ENCODE measurements around the gene SH3RF3.

SH3RF3 gene

DNA sequence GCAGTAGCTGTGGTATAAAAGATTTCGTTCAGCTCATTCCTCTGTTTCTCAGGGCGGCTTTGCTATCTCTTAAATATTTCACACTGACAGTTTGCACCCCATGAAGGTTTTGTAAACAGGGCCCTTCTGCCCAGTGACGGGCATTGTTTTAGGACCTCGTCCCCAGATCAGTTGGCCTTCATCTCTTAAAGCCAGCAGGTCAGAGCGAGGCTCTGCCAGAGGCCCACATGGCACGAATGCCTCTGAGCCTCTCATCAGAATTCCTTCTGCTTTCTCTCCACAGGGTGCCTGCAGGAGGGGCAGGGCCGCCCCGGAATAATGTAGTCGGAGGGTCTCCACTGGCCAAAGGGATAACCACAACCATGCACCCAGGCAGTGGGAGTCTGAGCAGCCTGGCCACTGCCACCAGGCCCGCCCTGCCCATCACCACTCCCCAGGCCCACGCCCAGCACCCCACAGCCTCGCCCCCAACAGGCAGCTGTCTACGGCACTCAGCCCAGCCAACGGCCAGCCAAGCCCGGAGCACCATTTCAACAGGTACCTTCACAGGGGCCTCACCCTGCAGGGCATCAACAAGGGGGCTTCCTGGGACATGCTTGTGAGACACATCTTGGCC lies 307.7 kb downstream of the SH3RF3 start:
- in situ Hi-C loops (cut with HindIII; ENCODE audit: low sequenced_read_pairs) = no loop called here

DNA sequence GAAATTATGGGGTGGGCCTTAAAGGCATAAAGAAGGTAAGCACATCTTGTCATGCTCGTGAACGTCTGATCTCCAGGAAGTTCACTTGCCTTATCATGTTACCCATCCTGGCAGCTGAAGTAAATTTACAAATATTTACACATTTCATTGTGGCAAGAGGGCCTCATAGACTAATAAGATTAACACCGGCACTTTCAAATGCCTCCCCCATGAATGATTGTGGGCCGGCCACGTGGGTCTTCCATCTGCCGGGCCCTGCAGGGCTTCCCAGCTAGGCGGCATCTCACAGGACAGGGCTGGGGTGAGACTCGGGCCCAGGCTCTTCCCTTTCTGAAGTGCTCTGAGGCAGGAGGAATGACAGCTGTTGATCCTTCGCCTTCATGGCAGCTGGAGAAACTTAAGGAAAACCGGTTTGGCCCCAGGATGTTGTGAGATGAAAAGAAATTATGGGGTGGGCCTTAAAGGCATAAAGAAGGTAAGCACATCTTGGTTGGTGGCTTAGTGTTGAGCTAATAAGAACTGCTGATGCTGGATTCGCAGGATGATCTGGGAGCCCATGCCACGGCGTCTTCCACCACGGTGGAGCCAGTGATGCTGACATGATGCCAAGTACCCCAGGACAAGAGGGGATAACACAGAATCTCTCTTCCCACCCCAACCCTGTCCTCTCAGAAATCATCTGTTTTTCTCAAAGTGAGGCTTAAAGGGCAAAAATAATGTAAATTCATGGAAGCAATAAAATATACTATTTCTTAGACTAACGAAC lies 308.5 kb downstream of the SH3RF3 start:
- in situ Hi-C loops (cut with HindIII; ENCODE audit: low sequenced_read_pairs) = no loop called here

DNA sequence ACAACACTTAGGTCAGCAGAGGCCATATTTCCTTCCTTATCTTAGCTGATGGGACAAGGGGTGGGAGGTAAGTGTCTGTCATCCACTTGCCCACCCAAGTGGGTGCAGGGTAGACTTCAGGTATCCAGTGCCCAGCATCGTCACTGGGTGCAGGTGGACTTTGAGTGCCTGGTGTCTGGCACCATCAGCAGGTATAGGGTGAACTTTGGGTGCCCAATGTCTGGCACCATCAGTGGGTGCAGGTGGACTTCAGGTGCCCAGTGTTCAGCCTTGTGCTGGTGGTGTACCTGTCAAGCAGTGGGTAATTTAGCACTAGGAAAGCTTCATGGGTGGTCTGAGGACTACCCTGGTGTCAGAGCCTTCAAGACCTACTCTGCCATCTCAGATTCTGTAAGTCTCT lies 309.1 kb downstream of the SH3RF3 start:
- in situ Hi-C loops (cut with HindIII; ENCODE audit: low sequenced_read_pairs) = no loop called here

DNA sequence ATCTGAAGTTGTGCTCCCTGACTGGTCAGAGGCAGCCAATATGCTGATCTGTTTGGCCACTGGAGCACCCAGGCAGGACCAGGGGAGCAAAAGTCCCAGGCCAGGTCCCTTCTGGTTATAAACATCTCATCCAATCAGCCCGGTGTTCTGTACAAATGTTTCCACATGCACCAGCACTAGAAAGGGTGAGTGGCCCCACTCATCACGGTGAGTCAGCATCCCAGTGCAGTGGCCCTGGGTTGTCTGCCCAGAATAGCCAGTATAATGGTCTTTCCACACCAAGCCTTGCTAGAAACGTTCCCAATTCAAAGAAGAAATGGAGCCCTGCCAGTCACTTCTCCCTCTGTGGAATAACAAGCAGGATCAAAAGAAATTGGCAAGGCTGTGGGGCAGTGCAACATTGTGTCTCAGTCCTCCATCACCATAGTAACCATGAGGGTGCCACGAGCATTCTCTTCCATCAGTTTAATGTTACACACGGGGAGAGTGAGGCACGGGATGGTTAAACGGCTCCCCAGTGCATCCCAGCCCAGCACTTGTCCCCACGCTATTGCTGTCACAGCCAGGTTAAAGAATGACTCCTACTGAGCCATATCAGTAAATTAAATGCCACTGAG lies 309.9 kb downstream of the SH3RF3 start:
- in situ Hi-C loops (cut with HindIII; ENCODE audit: low sequenced_read_pairs) = no loop called here

DNA sequence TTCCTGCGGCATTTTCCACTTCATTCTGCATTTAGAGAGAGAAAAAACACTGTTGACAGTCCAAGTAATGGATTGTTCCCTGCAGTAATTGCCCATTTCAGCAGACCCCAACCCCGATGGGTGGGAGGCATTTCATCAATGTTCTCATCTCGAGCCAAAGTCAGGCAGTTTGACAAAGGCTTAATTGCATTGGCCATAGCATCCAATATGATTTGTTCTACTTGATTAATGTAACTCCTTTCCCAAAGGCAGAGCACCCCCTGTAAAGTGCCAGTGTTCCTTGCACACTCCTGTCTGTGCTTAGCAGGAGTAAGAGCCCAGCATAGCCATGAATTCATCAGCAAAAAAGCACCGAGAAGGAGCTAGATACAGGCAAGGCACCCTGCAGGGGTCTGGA lies 310.4 kb downstream of the SH3RF3 start:
- in situ Hi-C loops (cut with HindIII; ENCODE audit: low sequenced_read_pairs) = no loop called here

DNA sequence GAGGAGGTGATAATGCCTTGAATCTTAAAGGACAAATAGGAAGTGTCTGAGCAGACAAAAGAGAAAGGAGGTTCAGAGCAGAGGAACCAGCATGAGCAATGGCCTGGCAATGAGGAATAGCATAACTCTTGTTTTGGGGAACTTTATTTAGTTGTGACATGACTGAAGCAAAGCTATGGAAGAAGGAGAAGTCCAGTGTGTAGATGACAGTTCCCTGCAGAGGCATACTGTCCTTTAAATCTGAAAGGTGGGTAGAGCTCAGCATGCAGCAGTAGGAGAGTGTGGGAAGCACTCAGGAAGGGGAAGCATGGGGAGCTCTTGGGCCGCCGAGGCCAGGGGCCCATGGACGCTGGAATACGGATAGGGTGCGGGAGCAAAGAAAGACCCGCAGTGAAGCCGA lies 311.0 kb downstream of the SH3RF3 start:
- in situ Hi-C loops (cut with HindIII; ENCODE audit: low sequenced_read_pairs) = no loop called here

DNA sequence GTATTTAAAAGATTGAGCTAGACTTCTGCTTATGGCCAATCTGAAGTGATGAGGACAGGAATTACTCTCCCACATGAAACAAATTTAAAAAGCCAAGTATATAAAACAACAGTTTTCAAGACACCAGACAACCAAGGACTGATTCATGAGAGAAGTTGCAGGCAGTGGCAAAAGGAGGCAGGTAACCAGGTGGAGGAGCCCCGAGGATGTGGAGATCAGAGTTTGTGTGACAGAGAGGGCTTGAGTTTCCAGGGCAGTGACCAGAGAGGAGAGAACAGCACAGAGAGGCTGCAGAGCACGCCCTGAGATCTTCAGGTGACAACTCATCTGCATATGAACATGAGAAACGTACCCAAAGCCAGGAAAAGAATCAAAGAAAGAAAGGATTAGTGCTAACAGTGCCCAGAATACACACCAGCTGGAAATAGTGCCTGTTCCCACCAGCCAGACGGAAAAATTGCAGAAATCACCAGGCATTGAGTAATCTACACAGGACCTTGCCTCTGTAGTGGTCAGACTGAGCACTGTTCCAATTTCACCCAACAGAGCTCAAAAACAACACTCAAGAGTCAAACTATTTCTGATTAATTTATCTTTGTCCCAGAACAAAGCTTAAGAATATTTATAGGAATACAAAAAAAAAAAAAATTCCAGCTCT lies 311.6 kb downstream of the SH3RF3 start:
- in situ Hi-C loops (cut with HindIII; ENCODE audit: low sequenced_read_pairs) = no loop called here

DNA sequence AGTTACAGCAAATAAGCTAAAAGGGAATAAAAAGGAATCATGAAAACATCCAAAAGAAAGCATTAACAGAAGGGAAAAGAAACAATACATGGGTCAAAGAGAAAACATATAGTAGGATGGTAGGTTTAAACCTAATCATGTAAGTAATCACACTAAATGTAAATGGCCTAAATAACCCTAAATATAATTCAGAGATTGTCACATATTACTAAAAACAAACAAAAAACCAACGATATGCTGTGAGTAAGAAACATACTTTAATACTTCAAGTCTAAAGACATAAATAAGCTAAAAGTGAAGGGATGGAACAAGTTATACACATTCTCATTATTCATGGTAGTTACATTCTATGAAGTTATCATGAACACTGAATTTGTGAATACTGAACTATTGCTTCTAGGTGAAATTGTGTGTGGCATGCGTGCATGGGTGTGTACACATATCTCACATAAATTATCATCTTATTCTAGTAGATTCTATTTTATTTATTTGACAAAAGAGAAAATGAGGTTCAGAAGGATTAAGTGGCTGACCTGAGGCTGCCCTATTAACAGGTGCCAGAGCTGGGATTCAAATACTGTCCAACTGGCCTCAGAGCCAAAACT lies 313.8 kb downstream of the SH3RF3 start:
- in situ Hi-C loops (cut with HindIII; ENCODE audit: low sequenced_read_pairs) = no loop called here

DNA sequence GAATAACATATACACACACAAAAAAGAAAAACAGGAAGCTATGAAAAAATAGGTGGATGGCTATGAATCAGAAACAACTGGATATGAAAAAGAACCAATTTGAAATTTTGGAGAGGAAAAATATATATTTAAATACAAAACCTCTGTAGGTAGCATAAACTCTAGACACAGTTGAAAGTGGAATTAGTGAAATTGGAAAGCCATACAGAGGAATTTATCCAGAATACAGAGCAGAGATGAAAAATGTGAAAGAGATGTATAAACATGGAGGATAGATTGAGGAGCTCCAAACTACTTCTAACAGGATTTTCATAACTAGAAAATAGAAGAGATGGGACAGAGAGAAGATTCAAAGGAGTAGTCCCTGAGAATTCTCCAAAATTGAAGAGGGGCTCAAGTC lies 315.9 kb downstream of the SH3RF3 start:
- in situ Hi-C loops (cut with HindIII; ENCODE audit: low sequenced_read_pairs) = no loop called here

DNA sequence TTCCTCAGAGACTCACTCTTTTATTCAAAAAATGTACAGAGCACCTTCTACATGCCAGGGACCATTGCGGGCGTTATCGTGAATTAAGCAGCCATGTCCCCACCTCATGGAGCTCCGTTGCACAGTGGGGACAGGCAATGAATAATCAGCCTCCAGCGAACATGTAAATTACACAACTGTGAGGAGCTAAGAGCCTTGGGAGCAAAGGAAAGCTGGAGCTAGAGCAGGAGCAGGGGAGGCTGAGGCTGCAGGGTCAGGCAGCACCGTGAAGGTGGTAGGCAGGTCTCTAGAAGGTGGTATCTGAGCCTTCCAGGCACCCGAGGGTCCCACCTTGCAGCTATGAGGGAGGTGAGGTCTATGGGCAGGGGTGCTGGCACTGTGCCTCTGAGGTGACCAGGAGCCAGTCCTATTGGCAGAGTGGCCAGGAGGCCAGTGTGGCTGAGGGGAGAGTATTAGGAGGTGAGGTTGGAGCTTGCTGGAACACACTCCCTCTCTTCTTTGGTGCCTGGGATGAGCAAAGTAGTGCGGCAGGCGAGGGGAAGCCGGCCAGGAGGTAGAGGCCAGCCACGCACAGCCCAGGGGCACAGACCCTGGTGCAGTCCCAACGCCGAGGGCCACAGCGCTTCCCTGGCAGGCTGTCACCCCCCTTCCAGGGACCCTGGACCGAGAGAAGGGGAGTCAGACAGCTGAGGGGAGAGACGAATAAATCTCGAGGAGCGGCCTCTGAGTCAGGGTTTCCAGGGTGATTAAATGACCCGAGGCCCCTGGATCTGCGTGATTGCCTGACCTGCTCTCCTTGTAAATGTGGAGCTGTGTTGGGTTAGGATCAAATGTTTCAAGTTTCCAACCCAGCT lies 317.5 kb downstream of the SH3RF3 start:
- in situ Hi-C loops (cut with HindIII; ENCODE audit: low sequenced_read_pairs) = no loop called here

DNA sequence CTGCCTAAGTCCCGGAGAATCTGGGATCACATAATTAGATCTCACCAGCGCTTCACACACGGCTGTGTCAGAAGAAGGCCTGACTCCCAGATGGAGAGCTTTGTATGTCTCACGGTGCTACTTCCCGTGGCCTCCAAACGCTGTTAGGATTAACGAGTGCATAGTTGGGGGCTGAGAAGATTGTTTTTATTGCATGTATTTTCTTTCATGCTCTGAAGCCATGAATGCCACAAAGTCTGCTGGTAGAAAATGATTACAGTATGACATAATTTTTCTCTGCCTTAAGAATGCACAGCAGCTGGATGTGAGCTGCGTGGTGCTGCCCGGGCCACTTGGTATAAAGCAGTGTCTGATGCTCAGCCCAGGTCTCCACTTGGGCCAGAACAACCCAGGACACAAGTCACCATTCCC lies 318.3 kb downstream of the SH3RF3 start:
- in situ Hi-C loops (cut with HindIII; ENCODE audit: low sequenced_read_pairs) = no loop called here

DNA sequence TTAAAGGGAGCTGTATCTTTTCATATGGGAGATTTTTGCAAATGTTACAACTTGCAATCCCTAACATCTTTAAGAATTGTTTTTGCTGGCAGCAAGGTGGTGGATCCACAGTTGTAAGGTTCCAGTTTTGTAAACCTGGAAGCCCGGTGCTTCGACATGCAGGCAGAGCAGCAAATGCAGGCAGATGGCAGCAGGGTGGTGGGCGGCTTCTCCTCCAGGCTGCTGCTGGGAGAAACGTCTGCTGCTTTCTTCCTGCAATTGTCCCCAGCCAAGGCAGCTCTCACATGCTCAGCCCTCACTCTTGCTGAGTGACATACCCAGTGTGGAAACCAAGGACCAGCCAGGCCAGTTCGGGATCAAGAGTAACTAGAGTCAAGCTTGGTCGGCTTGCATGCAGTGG lies 318.8 kb downstream of the SH3RF3 start:
- in situ Hi-C loops (cut with HindIII; ENCODE audit: low sequenced_read_pairs) = no loop called here

DNA sequence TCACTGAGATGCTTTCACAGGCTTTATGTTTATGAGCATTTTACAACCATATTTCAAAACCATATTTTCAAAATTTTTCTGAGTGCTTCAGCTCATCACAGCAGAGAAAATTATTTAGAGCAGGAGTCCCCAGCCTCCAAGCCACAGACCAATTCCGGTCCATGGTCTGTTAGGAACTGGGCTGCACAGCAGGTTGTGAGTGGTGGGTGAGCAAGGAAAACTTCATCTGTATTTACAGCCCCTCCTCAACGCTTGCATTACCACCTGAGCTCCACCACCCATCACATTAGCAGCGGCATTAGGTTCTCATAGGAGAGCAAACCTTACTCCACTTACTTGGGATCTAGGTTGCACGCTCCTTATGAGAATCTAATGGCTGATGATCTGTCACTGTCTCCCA lies 319.2 kb downstream of the SH3RF3 start:
- in situ Hi-C loops (cut with HindIII; ENCODE audit: low sequenced_read_pairs) = no loop called here

DNA sequence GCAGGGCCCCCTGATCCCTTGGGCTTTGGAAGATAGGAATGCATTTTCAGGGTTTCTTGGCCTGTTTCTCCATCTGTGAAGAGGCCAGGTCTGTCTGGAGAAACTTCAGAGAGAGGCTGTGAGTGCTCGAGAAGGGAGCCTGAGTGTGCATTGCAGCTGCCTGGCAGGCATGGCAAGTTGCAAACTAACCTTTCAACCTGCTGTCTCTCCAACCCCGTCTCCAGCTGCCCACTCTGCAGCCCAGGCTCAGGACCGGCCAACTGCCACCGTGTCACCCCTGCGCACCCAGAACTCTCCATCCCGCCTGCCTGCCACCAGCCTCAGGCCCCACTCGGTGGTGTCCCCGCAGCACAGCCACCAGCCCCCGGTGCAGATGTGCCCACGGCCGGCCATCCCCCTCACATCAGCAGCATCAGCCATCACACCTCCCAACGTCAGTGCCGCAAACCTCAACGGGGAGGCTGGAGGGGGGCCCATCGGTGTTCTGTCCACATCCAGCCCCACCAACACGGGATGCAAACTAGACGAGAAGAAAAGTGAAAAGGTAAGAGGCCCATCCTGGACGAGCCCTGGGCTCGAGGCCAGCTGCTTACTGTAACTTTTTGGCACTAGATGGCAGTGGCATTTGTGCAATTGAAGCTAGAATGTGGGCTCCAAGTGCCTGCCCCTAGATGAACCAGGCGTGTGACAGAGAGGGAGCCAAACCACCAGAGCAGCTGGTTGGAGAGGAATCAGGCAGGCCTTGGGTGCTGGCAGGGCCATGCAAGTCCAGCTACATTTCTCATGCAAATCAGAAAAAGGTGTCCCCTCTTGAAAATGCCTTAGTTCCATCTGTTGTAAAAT lies 320.2 kb downstream of the SH3RF3 start:
- in situ Hi-C loops (cut with HindIII; ENCODE audit: low sequenced_read_pairs) = no loop called here

DNA sequence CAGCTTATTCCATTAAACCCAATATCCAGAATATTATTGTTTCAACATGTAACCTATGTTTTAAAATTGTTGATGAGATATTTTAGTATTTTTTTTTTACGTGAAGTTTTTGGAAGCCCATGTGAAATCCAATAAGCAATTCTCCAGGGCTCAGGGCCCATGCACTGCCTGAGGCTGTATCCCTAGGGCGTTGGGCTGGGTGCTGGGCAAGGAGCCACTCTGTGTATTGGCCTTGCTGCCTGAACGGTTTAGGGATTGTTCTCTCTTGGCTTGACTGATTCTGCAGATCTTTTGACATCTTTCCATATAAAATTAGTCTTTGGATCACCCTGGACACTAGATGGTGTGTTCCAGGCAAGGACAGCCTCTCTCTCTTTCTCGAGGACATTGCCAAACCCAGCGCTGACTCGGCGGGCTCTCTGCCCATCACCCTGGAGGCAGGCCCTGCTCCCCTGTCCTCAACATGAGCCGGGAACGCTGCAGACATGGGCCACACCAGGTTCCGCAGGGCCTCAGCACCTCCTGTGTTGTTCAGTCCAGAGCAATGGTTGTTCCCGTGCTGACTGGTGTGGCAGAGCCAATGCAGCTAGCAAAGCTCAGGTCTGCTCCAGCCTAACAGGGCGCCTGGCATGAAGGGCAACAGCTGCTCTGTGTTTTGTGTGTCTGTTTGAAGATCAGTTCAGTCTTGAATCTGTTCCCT lies 321.7 kb downstream of the SH3RF3 start:
- in situ Hi-C loops (cut with HindIII; ENCODE audit: low sequenced_read_pairs) = no loop called here

DNA sequence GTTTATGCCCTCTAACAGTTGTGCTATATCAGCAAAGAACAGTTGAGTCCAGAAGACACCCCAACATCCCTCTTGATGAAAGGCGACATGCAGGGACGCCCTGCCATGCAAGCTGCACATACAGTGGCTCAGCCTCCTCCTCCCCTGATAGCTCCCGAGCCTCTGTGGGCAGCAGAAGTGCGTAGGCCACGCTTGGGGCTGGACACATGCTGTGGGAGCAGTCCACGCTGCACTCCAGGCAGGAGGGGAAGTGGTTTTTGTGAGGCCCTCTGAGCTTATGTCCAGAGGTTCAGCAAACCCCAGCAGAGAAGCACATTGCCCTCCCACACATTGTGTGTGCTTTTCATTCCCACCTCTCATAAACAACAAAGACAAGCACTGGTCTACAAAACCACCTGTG lies 322.7 kb downstream of the SH3RF3 start:
- in situ Hi-C loops (cut with HindIII; ENCODE audit: low sequenced_read_pairs) = no loop called here

DNA sequence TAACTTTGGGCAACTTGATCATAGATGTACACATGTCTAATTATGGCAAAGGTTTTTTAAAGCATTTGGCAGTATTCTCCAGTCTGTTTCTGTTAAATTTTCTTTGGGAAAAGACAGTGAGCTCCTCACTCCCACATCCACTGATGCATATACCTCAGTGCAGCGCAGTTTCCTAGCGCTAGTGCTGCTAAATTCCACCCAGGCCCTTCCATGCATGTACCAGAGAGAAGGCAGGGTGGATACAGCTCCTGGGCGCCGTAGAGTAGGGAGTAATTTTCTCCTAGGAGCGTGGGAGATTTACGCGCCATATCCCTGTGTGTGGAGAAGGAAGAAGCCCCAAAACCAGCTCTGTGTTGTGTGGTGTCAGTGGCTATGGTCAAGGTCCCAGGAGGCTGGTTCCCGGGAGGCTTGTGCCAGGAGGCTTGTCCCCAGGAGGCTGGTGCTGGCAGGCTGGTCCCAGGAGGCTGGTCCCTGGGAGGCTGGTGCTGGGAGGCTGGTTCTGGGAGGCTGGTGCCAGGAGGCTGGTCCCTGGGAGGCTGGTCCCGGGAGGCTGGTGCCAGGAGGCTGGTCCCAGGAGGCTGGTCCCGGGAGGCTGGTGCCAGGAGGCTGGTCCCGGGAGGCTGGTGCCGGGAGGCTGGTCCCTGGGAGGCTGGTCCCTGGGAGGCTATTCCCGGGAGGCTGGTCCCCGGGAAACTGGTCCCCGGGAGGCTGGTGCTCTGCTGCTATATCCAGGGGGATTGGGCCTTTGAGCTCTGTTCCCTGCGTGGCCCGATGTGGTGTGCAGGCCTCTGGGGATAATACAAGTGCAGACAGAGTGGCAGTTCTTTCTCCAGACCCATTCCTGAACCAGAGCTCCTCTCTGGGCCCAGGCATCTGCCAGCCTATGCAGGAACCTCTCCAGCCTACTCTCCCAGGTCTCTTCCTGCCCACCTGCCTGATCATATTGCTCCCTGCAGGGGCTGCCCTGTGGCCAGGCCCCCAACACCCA lies 323.6 kb downstream of the SH3RF3 start:
- in situ Hi-C loops (cut with HindIII; ENCODE audit: low sequenced_read_pairs) = no loop called here
